Mammary epithelial cell (primary cell): ENCODE data around the gene TCERG1L.

Source experiments
- EZH2 ChIP-seq: IDR thresholded peaks from 2 replicates; pipeline ENCODE4 v1.6.1; 2012; ENCODE audit warnings: low read length, inconsistent platforms, borderline replicate concordance
- TF ChIP-seq, protein P1 (sequence below), 2 donors: IDR thresholded peaks in 1 of 2; conservative IDR thresholded peaks in 1 of 2; 2 replicates each; pipeline ENCODE4 v1.5.1; 2011 to 2012; ENCODE audit warnings: inconsistent platforms in 2 of 2, low read length in 2 of 2, mild to moderate bottlenecking in 2 of 2, control low read depth in 1 of 2, low read depth in 1 of 2; ENCODE audit not compliant: insufficient read depth in 1 of 2; ENCODE audit errors: extremely low read depth in 1 of 2

DNA sequence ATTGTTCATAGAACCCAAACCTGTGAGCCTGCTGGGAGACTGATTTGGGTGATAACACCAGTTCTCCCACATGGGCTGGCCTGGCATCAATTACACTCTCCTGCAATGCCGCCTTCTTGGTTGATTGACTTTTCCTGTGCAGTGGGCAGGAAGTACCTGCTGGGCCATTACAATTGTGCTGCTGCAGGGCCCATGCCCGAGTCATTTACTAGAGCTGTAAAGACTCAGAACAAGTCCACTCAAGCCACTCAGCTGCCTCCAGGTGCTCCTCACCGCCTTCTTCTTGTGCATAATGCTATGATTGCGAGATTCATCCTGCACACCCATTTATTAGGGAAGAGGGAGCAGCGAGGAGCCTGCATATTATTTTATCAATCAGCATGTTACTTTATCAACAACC lies 264.0 kb downstream of the TCERG1L start:
- TF ChIP-seq, protein P1, sequence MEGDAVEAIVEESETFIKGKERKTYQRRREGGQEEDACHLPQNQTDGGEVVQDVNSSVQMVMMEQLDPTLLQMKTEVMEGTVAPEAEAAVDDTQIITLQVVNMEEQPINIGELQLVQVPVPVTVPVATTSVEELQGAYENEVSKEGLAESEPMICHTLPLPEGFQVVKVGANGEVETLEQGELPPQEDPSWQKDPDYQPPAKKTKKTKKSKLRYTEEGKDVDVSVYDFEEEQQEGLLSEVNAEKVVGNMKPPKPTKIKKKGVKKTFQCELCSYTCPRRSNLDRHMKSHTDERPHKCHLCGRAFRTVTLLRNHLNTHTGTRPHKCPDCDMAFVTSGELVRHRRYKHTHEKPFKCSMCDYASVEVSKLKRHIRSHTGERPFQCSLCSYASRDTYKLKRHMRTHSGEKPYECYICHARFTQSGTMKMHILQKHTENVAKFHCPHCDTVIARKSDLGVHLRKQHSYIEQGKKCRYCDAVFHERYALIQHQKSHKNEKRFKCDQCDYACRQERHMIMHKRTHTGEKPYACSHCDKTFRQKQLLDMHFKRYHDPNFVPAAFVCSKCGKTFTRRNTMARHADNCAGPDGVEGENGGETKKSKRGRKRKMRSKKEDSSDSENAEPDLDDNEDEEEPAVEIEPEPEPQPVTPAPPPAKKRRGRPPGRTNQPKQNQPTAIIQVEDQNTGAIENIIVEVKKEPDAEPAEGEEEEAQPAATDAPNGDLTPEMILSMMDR (conservative IDR thresholded peaks at IDR 0.05 in 1 of 2, IDR thresholded peaks at IDR 0.05 in 1 of 2; ENCODE audit: extremely low read depth in 1 of 2, insufficient read depth in 1 of 2, low read depth in 1 of 2, low read length in 2 of 2): no peak
- no peak for TF ChIP-seq EZH2
